Activated CD8-positive, alpha-beta T cell treated with anti-CD3 and anti-CD28 coated beads, Interleukin-2, amount 10 ng/mL, durations not matched to agents 7 days and 5 days (primary cell): Measurements from ENCODE around the gene RAD51C. TPM values are rescaled to one million over a fixed set of nuclear protein-coding genes. Genes with fewer than 3 reads are reported as not detected.
"Not testable (repeated sequence)": the region's sequence is repeated elsewhere in the genome, so short reads cannot be mapped to it uniquely, and the experiment has no call there.

Experiments
- ATAC-seq: fragments of 150-1000 bp; cut with Tn5 transposase; one replicate; pipeline ENCODE4 v1.10.0; 2021; ENCODE audit warnings: moderate library complexity
- CTCF ChIA-PET: fragments of 350-600 bp; sonication (Branson Sonifier 250); formaldehyde crosslinking; loops from one replicate; lab custom pipeline; 2021; ENCODE audit warnings: antibody characterized with exemption; lab: Charles Lee
- POLR2A ChIA-PET: fragments of 350-600 bp; sonication (Branson Sonifier 250); formaldehyde crosslinking; loops from one replicate; lab custom pipeline; 2021; ENCODE audit warnings: antibody characterized with exemption; lab: Charles Lee
- DNase-seq: peaks from one replicate; pipeline ENCODE4 v3.0.0-alpha.2; 2020
- H3K27ac Mint-ChIP-seq: one replicate; pipeline ENCODE4 v1.8.0; 2021; ENCODE audit warnings: mild to moderate bottlenecking, mixed read lengths
- H3K27me3 Mint-ChIP-seq: one replicate; pipeline ENCODE4 v1.8.0; 2021; ENCODE audit warnings: low read depth, mixed read lengths
- H3K36me3 Mint-ChIP-seq: one replicate; pipeline ENCODE4 v1.8.0; 2021; ENCODE audit warnings: low read depth, mixed read lengths
- H3K4me1 Mint-ChIP-seq: one replicate; pipeline ENCODE4 v1.8.0; 2021; ENCODE audit warnings: low read depth, mixed read lengths
- H3K4me3 Mint-ChIP-seq: one replicate; pipeline ENCODE4 v1.8.0; 2021; ENCODE audit warnings: mild to moderate bottlenecking, mixed read lengths
- H3K9me3 Mint-ChIP-seq: one replicate; pipeline ENCODE4 v1.8.0; 2022; ENCODE audit warnings: mixed read lengths; ENCODE audit not compliant: insufficient read depth
- total RNA-seq, 2 experiments: library from RNA; stranded (reverse); gene quantifications; one replicate each; pipeline ENCODE4 v1.2.3, GENCODE V29; 2021

The RAD51C gene
- total RNA-seq, 2 experiments from 2014 or later, result 70.6 to 70.8 TPM

DNA sequence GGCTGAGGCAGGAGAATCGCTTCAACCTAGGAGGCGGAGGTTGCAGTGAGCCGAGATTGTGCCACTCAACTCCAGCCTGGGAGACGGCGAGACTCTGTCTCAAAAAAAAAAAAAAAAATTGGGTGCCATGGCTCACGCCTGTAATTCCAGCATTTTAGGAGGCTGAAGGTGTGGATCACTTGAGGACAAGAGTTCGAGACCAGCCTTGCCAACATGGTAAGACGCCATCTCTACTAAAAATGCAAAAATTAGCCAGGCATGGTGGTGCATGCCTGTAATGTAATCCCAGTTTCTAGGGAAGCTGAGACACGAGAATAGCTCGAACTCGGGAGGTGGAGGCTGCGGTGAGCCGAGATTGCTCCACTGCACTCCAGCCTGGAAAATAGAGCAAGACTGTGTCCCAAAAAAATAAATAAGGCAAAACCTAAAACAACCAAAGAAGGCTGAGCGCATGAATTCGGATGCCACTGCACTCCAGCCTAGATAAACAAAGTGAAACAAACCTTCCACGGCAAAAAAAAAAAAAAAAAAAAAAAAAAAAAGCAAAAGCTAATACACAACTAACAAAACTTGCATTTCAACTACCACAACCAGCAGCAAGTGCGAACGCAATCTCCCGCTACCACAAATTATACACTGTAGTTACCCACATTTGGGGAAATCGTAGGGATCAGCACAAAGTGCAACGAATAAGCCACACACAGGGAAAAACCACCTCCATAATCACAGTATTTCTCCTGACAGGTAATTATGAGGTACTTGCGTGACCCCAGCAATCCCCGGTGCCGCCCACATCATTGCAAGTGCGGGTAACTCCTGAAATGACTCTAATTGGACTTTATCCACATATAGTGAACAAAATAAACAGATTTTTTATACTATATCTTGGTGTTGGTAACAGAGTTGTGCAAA lies 26.2 kb upstream of the RAD51C start:
- no peak for ATAC-seq
- CTCF ChIA-PET, result no interaction called here
- H3K36me3 Mint-ChIP-seq, result no peaks in the 10 kb centered on the region

DNA sequence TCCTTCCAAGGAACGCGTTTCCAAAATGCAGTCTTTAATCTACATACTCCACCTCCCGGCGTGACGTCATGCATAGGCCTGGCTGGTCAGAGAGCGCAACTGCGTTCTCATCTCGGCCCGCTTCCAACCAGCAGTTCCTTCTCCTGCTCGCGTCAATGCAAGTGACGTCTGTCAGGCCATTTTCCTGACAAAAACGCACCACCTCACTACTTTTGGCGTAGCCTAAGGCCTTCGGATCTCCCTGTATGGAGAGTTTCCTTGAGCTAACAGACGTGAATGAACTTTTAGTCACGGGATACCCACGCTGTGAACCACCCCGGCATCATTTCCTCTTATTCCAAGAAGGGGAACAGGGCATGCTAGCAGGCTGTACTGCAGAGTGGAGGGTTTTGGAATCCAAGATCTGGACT lies 25.5 kb upstream of the RAD51C start:
- peaks cover 7% of the 10 kb centered on the region for H3K4me1 Mint-ChIP-seq
- ChIA-PET CTCF (no interaction called here), POLR2A (interaction anchor here (4.8 kb wide), 1 partner anchor 35 kb away, joined by 37 read pairs; no protein-coding TSS in a partner anchor)
- no peaks in the 10 kb centered on the region for H3K36me3 Mint-ChIP-seq
- no peak overlapping the region for H3K27ac Mint-ChIP-seq
- no peak overlapping the region for H3K4me3 Mint-ChIP-seq
- ATAC-seq, result no peak
- H3K9me3 Mint-ChIP-seq, result no peaks in the 10 kb centered on the region
- DNase-seq, result peak; percentile 40
- peaks cover 22% of the 10 kb centered on the region for H3K27me3 Mint-ChIP-seq

More for the DNA sequence above, 26.2 kb upstream of the RAD51C start:
- peaks cover 7% of the 10 kb centered on the region for H3K4me1 Mint-ChIP-seq
- peaks cover 22% of the 10 kb centered on the region for H3K27me3 Mint-ChIP-seq
- POLR2A ChIA-PET, result interaction anchor here (1.3 to 4.8 kb wide), 2 partner anchors 34 to 35 kb away, joined by 8 to 37 read pairs; no protein-coding TSS in a partner anchor
- no peak for DNase-seq
- H3K27ac Mint-ChIP-seq, result no peak overlapping the region
- H3K9me3 Mint-ChIP-seq, result no peaks in the 10 kb centered on the region
- no peak overlapping the region for H3K4me3 Mint-ChIP-seq

DNA sequence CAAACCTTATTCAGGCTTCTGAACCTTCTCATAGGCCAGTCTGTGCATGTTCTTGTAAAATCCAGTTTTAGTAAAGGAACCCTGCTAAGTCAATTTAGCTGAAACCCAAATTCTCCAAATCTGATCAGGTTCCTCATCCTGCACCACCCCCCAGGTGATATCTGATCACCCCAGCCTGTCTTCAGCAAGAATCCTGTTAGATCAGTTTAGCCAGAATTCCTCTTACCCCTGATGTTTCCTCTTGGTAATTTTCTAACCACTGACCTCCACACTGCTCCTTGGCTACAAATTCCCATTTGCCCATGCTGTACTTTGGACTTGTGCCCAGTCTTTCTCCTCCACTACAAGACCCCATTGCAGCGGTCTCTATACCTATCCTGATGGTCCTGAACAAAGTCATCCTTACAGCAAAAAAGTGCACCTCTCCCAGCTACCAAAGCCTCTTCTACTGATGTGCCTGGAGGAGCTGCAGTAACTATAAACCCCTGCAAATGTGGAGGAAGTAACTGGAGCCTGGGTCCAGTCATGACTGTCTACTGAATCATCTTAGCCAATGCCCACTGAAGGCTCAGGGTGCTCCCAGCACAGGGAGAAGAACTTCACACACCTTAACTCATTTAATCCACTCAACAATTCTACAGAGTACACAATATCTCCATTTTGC lies 24.3 kb upstream of the RAD51C start:
- no peak overlapping the region for H3K27ac Mint-ChIP-seq
- H3K36me3 Mint-ChIP-seq, result no peaks in the 10 kb centered on the region
- CTCF ChIA-PET, result no interaction called here
- H3K4me1 Mint-ChIP-seq, result peaks cover 7% of the 10 kb centered on the region
- DNase-seq (no peak), ATAC-seq (no peak)
- H3K9me3 Mint-ChIP-seq, result no peaks in the 10 kb centered on the region
- POLR2A ChIA-PET, result interaction anchor here (4.8 kb wide), 1 partner anchor 37 kb away, joined by 37 read pairs; no protein-coding TSS in a partner anchor
- no peak overlapping the region for H3K4me3 Mint-ChIP-seq
- peaks cover 22% of the 10 kb centered on the region for H3K27me3 Mint-ChIP-seq

DNA sequence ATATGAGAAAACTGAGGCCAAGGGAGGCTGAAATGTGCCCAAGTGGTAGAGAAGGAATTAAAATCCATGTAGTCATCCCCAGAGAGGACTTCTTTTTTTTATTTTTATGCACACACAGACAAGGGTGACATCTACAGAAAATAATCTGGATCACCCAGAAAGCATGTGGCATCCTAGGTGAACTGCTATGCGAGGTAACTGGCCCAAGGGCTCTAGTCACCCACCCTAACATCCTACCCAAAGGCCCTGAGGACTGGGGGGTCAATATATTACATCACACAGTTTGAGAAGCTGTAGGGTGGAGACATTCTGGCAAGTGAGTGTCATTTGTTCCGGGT lies 23.8 kb upstream of the RAD51C start:
- H3K9me3 Mint-ChIP-seq, result no peaks in the 10 kb centered on the region
- peaks cover 22% of the 10 kb centered on the region for H3K27me3 Mint-ChIP-seq
- CTCF ChIA-PET, result no interaction called here

DNA sequence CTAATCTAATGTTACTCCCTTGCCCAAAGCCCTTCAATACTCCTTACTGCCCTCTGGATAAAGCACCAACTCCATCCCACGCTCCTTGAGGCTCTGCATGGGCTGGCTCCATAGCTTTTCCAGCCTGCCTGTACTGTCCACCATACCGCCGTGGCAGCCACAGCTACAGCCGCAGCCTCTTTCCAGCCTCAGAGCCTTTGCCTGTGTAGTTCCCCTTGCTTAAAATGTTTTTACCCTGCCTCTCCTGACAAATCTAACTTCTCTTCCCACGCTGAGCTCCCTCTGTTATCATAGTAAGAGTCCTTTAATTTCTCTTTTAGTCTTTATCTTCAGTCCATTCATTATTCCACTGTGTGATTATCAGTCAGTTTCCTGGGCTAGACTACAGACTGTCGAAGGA lies 22.5 kb upstream of the RAD51C start:
- Mint-ChIP-seq H3K27me3 (peaks cover 22% of the 10 kb centered on the region), H3K4me1 (peaks cover 7% of the 10 kb centered on the region), H3K4me3 (no peak overlapping the region), H3K9me3 (no peaks in the 10 kb centered on the region), H3K36me3 (no peaks in the 10 kb centered on the region), H3K27ac (no peak overlapping the region)
- DNase-seq (no peak), ATAC-seq (no peak)
- CTCF ChIA-PET, result no interaction called here
- POLR2A ChIA-PET, result interaction anchor here (1.3 to 4.8 kb wide), 2 partner anchors 23 to 38 kb away, joined by 5 to 37 read pairs; partner anchors contain the start of gene RAD51C

More for the DNA sequence above, 23.8 kb upstream of the RAD51C start:
- no peak for ATAC-seq
- H3K4me3 Mint-ChIP-seq, result no peak overlapping the region
- no peak overlapping the region for H3K27ac Mint-ChIP-seq
- no peaks in the 10 kb centered on the region for H3K36me3 Mint-ChIP-seq
- no peak for DNase-seq
- POLR2A ChIA-PET, result interaction anchor here (4.8 kb wide), 1 partner anchor 37 kb away, joined by 37 read pairs; no protein-coding TSS in a partner anchor
- H3K4me1 Mint-ChIP-seq, result peaks cover 7% of the 10 kb centered on the region

DNA sequence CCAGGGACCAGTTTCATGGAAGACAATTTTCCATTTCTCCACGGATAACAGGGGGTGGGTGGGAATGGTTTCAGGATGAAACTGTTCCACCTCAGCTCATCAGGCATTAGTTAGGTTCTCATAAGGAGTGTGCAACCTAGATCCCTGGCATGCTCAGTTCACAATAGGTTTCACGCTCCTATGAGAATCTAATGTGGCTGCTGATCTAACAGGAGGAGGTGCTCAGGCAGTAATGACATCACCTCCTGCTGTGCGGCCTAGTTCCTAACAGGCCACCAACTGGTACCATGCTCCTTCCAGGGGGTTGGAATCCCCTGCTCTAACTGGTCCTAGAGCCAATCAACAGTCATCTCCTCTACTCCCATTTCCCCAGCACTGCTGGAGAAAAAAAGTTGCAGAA lies 20.4 kb upstream of the RAD51C start:
- Mint-ChIP-seq H3K27ac (no peak overlapping the region), H3K4me1 (peaks cover under 1% of the 10 kb centered on the region), H3K36me3 (no peaks in the 10 kb centered on the region), H3K27me3 (peaks cover 18% of the 10 kb centered on the region), H3K9me3 (no peaks in the 10 kb centered on the region), H3K4me3 (no peak overlapping the region)
- POLR2A ChIA-PET, result interaction anchor here (1.0 to 1.7 kb wide), 2 partner anchors 13 to 40 kb away, joined by 4 to 8 read pairs; no protein-coding TSS in a partner anchor
- ATAC-seq (no peak), DNase-seq (no peak)
- CTCF ChIA-PET, result interaction anchor here (0.6 to 1.2 kb wide), 2 partner anchors 11 to 947 kb away, joined by 3 read pairs; no protein-coding TSS in a partner anchor

DNA sequence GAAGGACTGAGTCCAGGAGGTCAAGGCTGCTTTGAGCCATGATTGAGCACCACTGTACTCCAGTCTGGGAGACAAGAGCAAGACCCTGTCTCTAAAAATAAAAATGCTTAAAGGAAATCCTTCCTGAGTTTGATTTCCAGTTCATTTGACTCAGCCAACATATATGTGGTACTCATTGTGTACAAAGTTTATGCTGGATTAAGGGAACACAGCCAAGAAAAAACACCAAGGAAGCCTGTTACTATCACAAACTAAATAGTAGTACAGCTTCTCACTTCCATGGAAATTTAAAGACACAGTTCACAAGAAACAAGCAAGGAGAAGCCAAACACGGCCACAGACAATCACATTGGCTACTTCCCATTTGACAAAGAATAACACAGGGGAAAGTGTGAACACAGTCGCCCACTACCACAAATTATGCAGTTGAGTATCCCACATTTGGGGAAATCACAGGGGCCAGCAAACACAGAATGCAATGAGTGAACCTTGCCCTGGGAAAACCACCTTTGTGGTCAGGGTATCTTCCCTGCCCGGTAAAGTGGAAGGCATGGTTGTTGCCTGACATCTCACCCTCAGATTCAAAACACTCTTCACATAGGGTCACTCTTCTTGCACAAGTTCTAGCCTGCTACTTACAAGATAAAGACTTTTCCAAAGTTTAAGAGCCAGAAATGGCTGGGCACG lies 15.1 kb upstream of the RAD51C start:
- Mint-ChIP-seq H3K4me1 (no peaks in the 10 kb centered on the region), H3K36me3 (no peaks in the 10 kb centered on the region), H3K27ac (no peak overlapping the region), H3K27me3 (peaks cover 8% of the 10 kb centered on the region), H3K4me3 (no peak overlapping the region), H3K9me3 (no peaks in the 10 kb centered on the region)
- POLR2A ChIA-PET, result interaction anchor here (0.9 kb wide), 1 partner anchor 46 kb away, joined by 4 read pairs; no protein-coding TSS in a partner anchor
- DNase-seq (no peak), ATAC-seq (no peak)
- CTCF ChIA-PET, result no interaction called here

DNA sequence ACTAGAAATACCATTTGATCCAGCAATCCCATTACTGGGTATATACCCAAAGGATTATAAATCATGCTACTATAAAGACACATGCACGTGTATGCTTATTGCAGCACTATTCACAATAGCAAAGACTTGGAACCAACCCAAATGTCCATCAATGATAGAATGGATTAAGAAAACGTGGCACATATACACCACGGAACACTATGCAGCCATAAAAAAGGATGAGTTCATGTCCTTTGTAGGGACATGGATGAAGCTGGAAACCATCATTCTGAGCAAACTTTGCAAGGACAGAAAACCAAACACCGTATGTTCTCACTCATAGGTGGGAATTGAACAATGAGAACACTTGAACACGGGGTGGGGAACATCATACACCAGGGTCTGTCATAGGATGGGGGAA lies 14.1 kb upstream of the RAD51C start:
- H3K4me3 Mint-ChIP-seq, H3K4me1 Mint-ChIP-seq, ATAC-seq, H3K27ac Mint-ChIP-seq, POLR2A ChIA-PET, H3K36me3 Mint-ChIP-seq, DNase-seq, H3K9me3 Mint-ChIP-seq, CTCF ChIA-PET, H3K27me3 Mint-ChIP-seq: not testable (repeated sequence)

DNA sequence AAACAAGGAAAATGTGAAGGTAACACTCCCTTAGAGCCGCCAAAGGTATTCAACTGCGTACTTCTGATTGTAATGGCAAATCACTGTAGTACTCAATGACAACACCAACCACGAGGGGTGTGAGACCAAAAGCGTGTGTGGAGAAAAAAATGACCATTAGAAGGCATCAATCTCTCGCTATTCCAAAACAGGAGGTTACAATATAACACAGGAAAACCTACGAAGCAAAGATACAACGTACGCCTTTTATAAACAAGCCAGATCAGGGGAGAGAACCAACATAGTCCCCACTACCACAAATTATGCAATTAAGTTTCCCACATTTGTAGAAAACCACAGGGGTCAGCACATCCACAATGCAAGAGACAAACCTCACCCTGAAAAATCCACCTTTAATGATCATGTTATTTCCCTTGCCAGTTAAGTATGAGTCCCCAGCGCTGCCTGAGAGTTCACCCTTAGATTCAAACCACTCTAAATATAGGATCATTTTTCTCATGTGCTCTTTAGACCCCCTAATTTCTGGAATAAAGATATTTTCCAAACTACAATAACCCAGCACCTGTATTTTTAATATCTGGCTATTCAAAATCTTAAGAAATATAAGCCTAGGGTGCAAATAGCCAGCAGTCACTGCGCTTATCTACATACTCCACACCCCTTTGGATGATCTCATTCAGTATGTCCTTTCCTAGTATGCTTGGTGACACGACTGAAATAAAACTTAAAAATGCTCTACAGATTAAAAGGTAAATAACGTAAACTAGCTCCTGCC lies 13.0 kb upstream of the RAD51C start:
- ATAC-seq, result no peak
- Mint-ChIP-seq H3K27ac (no peak overlapping the region), H3K9me3 (no peaks in the 10 kb centered on the region), H3K36me3 (no peaks in the 10 kb centered on the region), H3K27me3 (peaks cover 8% of the 10 kb centered on the region), H3K4me3 (no peak overlapping the region), H3K4me1 (no peaks in the 10 kb centered on the region)
- POLR2A ChIA-PET, result interaction anchor here (0.6 to 0.7 kb wide), 2 partner anchors 8 to 1926 kb away, joined by 3 read pairs; no protein-coding TSS in a partner anchor
- CTCF ChIA-PET, result no interaction called here
- DNase-seq, result no peak

DNA sequence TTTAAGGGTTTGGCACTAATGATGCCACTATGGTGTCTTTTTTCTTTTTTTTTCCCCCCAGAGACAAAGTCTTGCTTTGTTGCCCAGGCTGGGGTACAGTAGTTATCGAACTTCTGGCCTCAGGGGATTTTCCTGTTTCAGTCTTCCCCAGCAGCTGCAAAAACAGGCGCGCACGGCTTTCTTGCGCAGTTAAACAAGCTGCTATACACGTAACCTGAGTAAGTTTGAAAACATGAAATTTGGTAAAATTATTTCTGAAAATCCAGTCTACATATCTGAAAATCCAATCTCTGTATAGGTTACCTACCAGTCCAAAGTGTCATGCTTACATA lies 12.4 kb upstream of the RAD51C start:
- no peaks in the 10 kb centered on the region for H3K36me3 Mint-ChIP-seq
- ATAC-seq (no peak), DNase-seq (no peak)
- H3K4me1 Mint-ChIP-seq, result no peaks in the 10 kb centered on the region
- peaks cover 8% of the 10 kb centered on the region for H3K27me3 Mint-ChIP-seq
- H3K27ac Mint-ChIP-seq, result no peak overlapping the region
- no peak overlapping the region for H3K4me3 Mint-ChIP-seq
- ChIA-PET POLR2A (interaction anchor here (0.6 to 1.1 kb wide), 3 partner anchors 9 to 1926 kb away, joined by 3 read pairs; no protein-coding TSS in a partner anchor), CTCF (no interaction called here)
- no peaks in the 10 kb centered on the region for H3K9me3 Mint-ChIP-seq

DNA sequence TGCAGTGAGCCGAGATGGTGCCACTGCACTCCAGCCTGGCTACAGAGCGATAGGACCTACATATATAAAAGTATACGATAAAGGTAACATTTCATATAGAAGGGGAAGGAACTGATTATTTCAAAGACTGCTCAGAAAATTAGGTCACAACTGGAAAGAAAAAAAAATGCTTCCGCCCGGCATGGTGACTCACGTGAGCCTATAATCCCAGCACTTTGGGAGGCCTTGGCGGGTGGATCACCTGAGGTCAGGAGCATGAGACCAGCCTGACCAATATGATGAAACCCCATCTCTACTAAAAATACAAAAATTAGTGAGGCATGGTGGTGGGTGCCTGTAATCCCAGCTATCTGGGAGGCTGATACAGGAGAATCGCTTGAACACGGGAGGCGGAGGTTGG lies 8.4 kb upstream of the RAD51C start:
- no peaks in the 10 kb centered on the region for H3K9me3 Mint-ChIP-seq
- POLR2A ChIA-PET, result interaction anchor here (3.1 kb wide), 1 partner anchor 52 kb away, joined by 13 read pairs; no protein-coding TSS in a partner anchor
- DNase-seq (no peak), ATAC-seq (no peak)
- H3K27me3 Mint-ChIP-seq, result peaks cover 8% of the 10 kb centered on the region
- no peaks in the 10 kb centered on the region for H3K36me3 Mint-ChIP-seq
- CTCF ChIA-PET, result no interaction called here
- H3K4me3 Mint-ChIP-seq, result no peak overlapping the region
- H3K4me1 Mint-ChIP-seq, result no peaks in the 10 kb centered on the region
- H3K27ac Mint-ChIP-seq, result no peak overlapping the region
